PFSK-1 (cell line): Measurements from ENCODE around the gene RPL15.

ENCODE experiments used
- FOXP2 ChIP-seq: optimal IDR thresholded peaks from 2 replicates; pipeline ENCODE3; 2011; ENCODE audit warnings: borderline replicate concordance, control low read depth, inconsistent platforms; ENCODE audit not compliant: insufficient read depth; ENCODE audit errors: extremely low read length, extremely low read depth
- POLR2AphosphoS5 ChIP-seq: IDR thresholded peaks from 2 replicates; pipeline ENCODE4 v1.6.1; 2012; ENCODE audit warnings: low read depth, mild to moderate bottlenecking, control low read depth, low read length, moderate library complexity
- SIN3A ChIP-seq: IDR thresholded peaks from 2 replicates; pipeline ENCODE4 v1.6.1; 2012; ENCODE audit warnings: mild to moderate bottlenecking, low read length, moderate library complexity, borderline replicate concordance; ENCODE audit not compliant: insufficient read depth
- TAF1 ChIP-seq: IDR thresholded peaks from 2 replicates; pipeline ENCODE4 v1.6.1; 2012; ENCODE audit warnings: low read length, control low read depth, borderline replicate concordance; ENCODE audit not compliant: insufficient read depth
- TF ChIP-seq, protein P1 (sequence below), 2 experiments: IDR thresholded peaks; 2 replicates each; pipeline versions ENCODE4 v1.6.1 to v1.8.0; 2011 to 2012; ENCODE audit warnings: low read depth in 2 of 2, low read length in 2 of 2, control low read depth in 1 of 2, inconsistent platforms in 1 of 2, mild to moderate bottlenecking in 1 of 2, moderate library complexity in 1 of 2; ENCODE audit not compliant: insufficient read depth in 1 of 2

The RPL15 gene

DNA sequence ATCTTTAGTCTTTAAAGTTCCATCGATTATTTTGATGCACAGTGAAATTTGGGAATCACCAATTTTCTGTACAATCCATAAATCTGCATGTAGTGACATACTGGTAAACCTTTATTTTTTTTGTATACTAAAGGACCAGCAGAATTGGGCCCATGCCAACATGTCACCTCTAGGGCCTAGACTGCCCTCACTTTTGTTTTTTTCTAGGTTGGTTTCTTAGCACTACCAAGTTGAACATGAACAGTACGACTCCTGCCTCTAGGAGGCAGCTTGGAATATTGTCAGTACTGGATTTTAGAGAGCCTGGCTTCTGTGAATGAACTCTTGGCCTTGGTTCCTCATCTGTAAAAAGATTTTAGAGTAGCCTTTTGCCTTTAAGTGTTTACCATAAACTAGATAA is 32.5 kb upstream of the RPL15 start:
- TF ChIP-seq, protein P1, sequence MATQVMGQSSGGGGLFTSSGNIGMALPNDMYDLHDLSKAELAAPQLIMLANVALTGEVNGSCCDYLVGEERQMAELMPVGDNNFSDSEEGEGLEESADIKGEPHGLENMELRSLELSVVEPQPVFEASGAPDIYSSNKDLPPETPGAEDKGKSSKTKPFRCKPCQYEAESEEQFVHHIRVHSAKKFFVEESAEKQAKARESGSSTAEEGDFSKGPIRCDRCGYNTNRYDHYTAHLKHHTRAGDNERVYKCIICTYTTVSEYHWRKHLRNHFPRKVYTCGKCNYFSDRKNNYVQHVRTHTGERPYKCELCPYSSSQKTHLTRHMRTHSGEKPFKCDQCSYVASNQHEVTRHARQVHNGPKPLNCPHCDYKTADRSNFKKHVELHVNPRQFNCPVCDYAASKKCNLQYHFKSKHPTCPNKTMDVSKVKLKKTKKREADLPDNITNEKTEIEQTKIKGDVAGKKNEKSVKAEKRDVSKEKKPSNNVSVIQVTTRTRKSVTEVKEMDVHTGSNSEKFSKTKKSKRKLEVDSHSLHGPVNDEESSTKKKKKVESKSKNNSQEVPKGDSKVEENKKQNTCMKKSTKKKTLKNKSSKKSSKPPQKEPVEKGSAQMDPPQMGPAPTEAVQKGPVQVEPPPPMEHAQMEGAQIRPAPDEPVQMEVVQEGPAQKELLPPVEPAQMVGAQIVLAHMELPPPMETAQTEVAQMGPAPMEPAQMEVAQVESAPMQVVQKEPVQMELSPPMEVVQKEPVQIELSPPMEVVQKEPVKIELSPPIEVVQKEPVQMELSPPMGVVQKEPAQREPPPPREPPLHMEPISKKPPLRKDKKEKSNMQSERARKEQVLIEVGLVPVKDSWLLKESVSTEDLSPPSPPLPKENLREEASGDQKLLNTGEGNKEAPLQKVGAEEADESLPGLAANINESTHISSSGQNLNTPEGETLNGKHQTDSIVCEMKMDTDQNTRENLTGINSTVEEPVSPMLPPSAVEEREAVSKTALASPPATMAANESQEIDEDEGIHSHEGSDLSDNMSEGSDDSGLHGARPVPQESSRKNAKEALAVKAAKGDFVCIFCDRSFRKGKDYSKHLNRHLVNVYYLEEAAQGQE (IDR thresholded peaks at IDR 0.05; ENCODE audit: insufficient read depth in 1 of 2, low read depth in 2 of 2, low read length in 2 of 2): no peak
- TF ChIP-seq FOXP2: no peak
- no peak for TF ChIP-seq POLR2AphosphoS5
- no peak for TF ChIP-seq TAF1
- no peak for TF ChIP-seq SIN3A

DNA sequence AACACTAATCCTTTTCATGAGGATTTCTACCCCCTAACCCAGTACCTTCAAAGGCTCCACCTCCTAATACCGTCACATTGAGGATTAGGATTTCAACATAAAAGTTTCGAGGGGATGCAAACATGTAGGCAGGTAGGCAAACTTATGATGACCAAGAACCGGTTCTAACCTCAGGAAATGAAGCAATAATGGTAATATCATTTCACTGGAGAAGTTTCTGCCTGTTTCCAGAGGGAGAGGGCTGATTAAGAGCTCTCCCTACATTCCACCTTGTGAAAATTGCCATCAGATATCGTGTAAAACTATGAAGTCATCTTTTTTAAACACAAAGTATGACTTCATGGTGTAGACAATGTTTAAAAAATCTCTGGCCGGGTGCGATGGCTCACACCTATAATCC is 31.7 kb upstream of the RPL15 start:
- TF ChIP-seq TAF1 (no peak), FOXP2 (no peak), SIN3A (no peak), POLR2AphosphoS5 (no peak)
- TF ChIP-seq, protein P1 (IDR thresholded peaks at IDR 0.05; ENCODE audit: insufficient read depth in 1 of 2, low read depth in 2 of 2, low read length in 2 of 2): no peak

GRCh38 chr3:23886311-23886710 is 30.6 kb upstream of the RPL15 start:
- TF ChIP-seq POLR2AphosphoS5 (no peak), TAF1 (no peak), FOXP2 (no peak), SIN3A (no peak)
- TF ChIP-seq, protein P1 (IDR thresholded peaks at IDR 0.05; ENCODE audit: insufficient read depth in 1 of 2, low read depth in 2 of 2, low read length in 2 of 2): no peak

GRCh38 chr3:23888617-23889228 is 28.2 kb upstream of the RPL15 start:
- TF ChIP-seq FOXP2 (no peak), TAF1 (no peak), SIN3A (no peak), POLR2AphosphoS5 (no peak)
- TF ChIP-seq, protein P1 (IDR thresholded peaks at IDR 0.05; ENCODE audit: insufficient read depth in 1 of 2, low read depth in 2 of 2, low read length in 2 of 2): no peak

DNA sequence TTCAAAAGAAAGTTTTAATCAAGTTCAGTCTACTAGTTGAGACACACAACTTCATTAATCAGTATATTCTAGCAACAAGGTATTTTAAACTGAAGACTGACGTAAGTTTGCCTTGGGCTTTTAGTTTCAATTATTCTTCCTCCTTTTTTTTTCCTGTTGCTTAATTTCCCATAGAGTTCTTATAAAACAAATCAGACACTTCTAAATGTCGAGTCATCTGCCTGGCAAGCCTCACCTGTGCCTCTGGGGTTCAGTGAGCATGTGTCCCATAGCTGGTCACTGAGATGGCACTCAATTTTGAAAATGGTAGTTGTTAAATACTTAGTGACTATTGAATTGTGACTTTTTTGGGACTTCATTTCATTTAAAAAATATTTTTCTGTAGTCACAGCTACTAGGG is 27.5 kb upstream of the RPL15 start:
- TF ChIP-seq, protein P1 (IDR thresholded peaks at IDR 0.05; ENCODE audit: insufficient read depth in 1 of 2, low read depth in 2 of 2, low read length in 2 of 2): no peak
- TF ChIP-seq POLR2AphosphoS5 (no peak), TAF1 (no peak), FOXP2 (no peak), SIN3A (no peak)
